B cell (primary cell): ENCODE data around the gene RPIA.

Source experiments
- CTCF ChIP-seq: fragments of 200-600 bp; IDR thresholded peaks from one replicate; pipeline ENCODE4 v1.8.0; 2022; ENCODE audit warnings: antibody characterized with exemption, mild to moderate bottlenecking
- EZH2 ChIP-seq: IDR thresholded peaks from 2 replicates; pipeline ENCODE4 v1.6.1; 2012; ENCODE audit warnings: borderline replicate concordance, low read depth, mild to moderate bottlenecking, moderate library complexity, low read length; ENCODE audit not compliant: insufficient read depth, poor library complexity, severe bottlenecking

DNA sequence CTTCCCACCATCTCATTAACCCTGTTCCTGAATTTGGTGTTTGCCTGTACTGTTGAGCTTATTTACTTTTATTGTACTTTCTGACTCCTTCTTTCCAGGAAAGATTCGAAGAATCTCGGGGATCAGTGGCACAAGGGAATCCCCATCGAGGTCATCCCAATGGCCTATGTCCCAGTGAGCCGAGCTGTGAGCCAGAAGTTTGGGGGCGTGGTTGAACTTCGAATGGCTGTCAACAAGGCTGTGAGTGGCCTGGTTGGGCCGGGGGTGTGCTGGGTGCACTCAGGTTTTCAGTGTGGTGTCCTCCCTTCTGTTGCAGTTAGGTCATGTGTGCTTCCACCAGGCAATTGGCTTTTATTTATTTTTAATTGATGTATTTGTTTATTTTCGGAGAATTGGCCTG lies 45.0 kb downstream of the RPIA start:
- TF ChIP-seq CTCF (no peak), EZH2 (no peak)
